NCI-H345 (cell line): ENCODE results near the gene CRACR2A.
A peak's percentile ranks its signal among the peaks of the same experiment; 100 is the strongest.

Experiments used
- DNase-seq: peaks from one replicate; lab custom pipeline; 2025; lab: John Stamatoyannopoulos, UW

The CRACR2A gene

GRCh38 chr12:3684449-3685051, 68.4 kb downstream of the CRACR2A start:
- DNase-seq = peak; percentile 44

DNA sequence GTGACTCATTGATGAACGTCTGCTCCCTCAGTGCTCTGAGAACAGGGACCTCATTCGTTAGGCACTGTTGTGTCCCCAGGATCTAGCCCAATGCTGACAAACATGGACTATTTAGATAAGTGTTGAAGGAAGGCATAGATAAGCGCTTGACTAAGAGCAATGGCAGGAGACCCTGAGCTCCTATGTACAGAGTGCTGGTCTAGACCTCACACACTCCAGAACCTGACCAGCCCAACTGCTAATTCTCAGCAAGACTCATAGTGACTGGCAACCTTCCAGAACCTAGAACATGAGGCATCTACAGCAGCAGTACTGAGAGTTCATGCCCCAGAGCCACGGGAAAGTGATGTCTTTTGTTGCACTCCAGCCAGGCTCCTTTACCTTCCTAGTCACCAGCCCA, 69.2 kb downstream of the CRACR2A start:
- DNase-seq = peak; percentile 12

DNA sequence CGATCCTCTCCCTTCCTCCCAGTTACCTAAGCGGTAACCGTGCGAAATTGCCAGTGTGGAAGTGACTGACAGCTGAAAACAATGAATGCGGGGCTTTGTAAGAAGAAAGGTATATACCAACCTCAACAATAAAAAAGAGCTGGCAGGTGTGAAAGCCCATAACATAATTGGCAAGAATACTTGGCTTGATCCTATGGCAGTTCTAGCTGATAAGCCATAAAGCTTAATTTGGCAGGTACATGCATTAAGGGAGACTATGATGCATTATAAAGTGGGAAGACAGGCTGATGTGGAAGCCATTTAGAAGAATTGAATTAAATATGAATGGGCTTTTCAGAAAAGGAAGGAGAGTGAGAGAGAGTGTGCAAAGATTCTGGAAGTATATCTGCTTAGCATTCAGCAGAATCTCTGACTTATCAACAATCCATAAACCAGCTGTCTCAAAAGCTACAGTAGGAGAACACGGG, 71.3 kb downstream of the CRACR2A start:
- DNase-seq = no peak

DNA sequence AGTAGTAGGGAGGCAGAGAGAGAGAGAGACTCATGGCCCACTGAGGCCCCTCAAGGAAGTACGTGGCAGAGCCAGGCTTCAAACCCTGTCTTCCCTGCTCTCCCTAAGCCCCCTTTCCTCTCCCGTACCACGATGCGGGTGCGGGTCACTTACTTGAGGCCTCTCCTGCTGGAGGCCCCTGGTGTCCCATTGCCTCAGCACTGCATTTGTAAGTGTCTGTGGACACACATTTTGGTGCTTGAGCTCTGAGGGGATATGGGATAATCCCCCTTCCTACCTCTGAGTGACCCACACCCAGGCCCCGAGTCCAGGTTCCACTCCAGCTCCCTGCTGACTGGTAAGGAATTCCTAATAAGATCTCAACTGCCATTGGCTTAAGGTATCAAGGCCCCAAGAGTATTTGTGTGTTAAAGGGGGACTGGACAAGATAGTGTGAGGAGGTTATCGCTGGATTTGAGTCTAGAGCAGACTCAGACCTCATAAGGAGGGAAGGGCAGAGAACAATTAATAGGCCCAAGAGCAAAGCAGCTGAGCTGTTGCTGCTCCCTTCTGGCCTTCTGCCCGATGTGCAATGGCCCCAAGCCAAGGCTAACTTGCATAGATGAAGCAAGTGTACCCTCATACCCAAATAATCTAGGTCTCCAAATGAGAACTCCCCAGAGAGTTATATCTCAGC, 71.9 kb downstream of the CRACR2A start:
- peak; percentile 83 for DNase-seq

GRCh38 chr12:3679831-3680230, 73.1 kb downstream of the CRACR2A start:
- DNase-seq = no peak

GRCh38 chr12:3677609-3678008, 75.3 kb downstream of the CRACR2A start:
- DNase-seq = no peak

DNA sequence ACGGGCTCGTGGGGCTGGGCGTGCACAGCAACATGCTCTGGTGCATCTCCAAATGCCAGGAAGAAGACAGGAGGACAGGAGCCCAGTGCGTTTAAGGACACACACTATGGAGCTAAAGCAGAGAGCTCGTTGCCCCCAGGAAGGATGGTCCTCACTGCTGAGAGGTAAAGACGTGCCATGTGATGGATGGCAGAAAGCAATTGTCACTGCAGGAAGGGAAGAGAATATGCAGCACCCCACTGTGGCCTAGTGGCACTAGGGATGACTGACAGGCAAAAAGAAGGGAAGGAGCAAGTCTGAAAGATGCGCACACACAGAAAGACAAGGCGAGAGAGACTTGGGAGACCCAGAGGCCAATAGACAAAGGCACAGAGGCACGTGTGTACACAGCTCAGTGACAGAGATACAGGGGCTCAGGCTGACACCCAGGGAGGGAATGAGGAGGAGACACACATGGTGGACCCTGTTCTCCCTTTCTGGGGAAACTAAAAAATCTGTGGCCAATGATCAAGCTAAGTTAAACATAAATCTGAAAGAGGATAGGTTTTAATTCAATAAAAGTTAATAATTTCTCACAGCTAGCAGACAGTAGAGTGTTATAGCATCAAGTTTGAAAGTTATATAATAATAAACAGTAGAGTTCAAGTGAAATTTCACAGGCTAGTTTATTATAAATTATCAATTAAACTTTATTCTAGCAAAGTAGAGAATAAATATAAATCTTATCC, 78.8 kb downstream of the CRACR2A start:
- no peak for DNase-seq

DNA sequence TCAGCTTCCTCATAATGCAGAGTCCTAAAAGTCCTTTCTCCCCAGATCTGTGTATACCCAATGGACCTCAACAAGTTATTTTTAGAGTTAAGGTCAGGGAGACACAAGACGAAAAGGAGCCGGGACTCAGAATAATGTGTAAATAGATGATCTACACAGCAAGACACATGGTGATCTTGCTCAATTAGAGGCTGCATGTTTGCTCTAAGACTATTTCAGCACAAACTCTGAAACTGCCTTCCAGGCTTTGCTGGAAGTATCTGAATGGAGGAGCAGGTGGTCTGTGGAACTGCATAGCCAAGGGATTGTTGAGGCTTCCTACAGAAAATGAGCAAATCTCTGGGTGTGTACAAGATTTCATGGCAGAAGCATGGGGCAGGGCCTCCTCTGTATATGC, 80.8 kb downstream of the CRACR2A start:
- no peak for DNase-seq

DNA sequence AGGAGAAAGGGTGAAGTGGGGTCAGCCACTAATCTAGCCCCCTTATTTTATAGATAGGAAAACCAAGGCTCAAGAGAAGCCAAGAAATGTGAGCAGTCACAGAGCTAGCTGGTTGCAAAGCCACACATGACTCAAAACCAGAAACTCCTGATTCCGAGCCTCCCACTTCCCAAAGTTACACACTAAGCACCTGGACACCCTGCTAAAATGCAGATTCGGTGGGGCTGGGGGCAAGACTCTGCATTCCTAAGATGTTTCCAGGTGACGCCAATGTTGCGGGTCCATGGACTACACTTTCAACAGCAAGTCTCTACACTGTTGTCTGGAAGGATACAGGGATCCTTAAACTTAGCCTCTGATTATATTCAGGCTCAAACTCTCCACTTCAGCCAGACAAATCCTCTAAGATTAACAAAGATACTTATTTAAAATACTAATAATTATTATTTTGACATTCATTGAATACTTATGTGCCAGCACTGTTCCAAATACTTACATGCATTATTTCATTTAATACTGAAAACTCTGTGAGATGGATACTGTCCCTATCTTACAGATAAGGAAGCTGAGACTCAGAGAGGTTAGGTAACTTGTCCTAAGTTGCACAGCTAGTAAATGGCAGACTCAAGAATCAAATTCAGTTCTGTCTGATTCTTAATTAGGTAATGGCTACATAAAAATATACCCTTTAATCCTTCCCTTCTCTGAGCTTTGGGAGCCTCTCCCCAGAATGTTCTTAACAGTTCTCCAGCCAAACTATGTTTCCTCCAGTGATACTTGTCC, 81.4 kb downstream of the CRACR2A start:
- DNase-seq = no peak

- DNase-seq = no peak
These were observed 82.8 kb downstream of the CRACR2A start for GRCh38 chr12:3670083-3670620.

DNA sequence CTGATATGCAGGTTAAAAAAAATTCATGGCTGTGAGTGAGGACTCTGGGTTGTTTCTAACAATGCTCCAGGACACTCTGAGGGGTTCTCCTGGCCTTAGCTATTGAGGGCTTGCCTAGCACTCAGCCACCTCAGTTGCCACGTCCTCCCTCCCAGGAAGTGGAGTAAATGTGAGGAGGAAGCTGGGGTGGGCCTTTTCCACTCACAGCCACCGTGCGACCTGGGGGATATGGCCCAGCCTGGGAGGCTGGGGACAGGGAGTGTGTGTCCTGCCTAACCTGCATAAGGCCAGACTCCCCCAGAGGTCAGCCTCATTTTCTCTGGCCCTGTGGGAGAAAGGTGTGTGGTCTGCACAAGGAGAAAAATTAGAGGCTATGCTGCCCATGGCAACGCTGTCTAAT, 83.3 kb downstream of the CRACR2A start:
- no peak for DNase-seq

DNA sequence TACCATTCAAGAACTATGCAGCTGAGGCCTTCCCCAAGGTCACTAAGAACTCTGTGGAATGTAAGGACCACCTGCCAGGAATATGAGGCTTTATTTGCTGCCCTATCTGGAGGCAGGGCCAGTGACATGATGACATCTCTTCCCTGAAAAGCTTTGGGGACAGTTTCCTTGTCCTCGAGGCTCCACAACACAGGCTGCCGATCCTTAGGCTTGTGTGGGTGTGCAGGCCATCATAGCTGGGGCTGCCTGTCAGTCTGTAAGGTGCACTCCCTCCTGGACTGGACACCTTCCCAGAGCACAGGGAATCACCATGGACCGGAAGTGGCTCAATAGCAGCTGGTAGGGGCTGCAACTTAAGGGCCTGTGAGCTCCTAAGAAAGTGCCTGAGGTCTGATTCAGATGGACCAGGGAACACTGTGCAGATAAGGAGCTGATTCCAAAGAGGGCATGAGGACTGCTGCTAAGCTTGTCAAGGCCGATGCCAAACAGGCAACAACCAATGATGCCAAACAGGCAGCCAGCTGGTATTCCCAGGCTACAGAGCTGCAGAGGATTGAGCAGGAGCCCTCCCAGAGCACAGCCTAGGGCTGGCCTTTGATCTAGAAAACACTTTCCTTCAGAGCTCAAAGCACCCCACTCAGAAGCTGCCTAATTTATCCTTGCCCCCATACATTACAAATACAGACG, 84.3 kb downstream of the CRACR2A start:
- no peak for DNase-seq

DNA sequence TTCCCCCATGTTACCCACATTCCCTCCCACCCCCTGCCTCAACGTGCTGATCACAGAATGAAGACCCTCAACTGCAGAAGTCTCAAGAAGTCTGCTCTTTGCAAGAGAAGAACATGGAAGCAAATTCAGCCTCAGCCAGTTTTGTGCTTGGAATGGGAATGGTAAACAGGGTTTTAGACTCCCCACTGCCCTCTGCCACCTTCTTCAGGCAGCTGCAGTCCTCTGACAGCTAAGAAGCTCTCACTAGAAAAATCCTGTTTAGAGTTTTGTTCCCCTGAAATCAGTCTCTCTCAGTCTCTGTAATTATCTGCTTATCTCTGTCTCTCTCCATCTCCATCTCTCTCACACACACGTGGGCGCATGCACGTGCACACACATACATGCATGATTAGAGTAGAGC, 85.4 kb downstream of the CRACR2A start:
- DNase-seq = no peak

DNA sequence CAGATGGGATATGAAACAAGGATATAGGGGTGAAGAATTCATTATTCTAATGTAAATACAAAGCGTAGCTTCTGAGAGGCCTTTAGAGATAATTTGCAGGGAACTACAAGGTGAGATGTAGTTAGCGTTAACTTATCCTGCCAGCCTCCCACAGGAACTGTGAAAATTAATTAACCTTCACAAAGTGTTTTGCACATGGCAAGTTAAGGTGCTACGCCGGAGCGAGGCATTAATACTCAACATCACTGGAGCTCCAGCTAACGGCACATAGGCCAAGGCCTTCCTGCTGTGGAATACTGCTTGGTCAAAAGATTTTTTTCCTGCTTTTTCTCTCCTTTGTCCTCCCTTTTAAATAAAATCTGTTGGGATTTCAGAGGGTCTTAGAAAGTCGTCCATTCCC, 86.5 kb downstream of the CRACR2A start:
- no peak for DNase-seq

GRCh38 chr12:3662521-3662921, 90.4 kb downstream of the CRACR2A start:
- peak; percentile 55 for DNase-seq

DNA sequence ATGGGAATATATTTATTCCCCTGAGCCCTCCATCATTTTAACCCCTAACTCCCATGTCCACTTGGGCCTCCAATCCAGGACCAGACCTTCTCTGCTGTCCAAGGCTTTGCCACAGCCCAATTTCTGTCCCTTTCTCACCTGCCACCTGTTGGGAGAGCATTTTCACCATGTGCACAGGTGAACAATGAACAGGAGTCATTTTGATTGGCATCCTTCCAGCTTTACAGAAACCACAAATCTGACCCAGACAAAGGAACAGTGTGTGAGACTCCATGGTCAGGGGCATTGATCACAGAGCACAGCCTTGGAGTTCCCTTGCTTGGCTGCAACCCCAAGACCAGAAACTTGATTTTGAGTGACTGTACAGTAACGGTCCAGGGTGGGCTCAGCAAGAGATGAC, 91.9 kb downstream of the CRACR2A start:
- DNase-seq = peak; percentile 89

DNA sequence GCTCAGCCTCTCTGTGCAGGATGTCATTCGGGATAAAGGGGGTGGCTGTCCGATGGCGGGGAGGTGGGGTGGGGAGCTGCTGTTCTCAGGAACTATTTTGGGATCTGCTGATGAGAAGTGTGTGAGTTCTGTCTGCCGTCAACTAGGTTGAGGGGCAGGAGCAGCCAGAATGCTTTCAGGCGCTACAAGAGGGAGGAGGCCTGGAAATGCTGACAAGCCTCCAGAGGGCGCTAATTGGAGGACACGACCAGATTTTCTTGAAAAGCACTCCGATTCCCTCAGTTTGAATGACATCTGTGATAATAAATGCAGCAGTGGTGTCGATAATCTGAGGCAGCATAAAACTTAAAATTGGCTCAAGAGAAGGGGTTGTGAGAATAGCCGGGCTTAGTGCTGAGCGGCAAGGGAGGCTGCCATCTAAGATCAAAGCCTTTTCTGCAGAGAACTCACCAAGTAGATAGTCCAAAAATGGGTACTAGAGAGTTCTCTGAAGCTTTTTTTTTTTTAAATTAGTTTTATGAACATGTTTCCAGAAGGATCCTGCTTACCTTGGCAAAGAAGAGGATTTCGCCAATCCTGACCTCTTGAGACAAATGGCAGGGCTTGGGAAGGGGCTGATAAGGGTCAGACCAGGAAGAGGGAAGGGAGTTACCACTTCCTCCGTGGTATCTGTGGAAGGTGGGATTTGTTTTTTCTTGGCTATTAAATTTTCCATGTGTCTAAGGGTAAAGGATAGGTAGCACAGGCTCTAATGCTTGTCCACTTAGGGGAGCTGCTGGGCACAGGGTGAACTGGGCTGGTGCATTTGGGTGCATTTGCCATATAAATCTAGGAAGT, 94.4 kb downstream of the CRACR2A start:
- DNase-seq = no peak

- DNase-seq = no peak
These were observed 95.8 kb downstream of the CRACR2A start for GRCh38 chr12:3656946-3657622.

- peak; percentile 57 for DNase-seq
These were observed 97.5 kb downstream of the CRACR2A start for GRCh38 chr12:3655328-3655900.
